GDM1 (cell line): ENCODE results near the gene NCOR2.

Source experiments
- DNase-seq: peaks from one replicate; lab custom pipeline; 2025; lab: John Stamatoyannopoulos, UW

Gene NCOR2

DNA sequence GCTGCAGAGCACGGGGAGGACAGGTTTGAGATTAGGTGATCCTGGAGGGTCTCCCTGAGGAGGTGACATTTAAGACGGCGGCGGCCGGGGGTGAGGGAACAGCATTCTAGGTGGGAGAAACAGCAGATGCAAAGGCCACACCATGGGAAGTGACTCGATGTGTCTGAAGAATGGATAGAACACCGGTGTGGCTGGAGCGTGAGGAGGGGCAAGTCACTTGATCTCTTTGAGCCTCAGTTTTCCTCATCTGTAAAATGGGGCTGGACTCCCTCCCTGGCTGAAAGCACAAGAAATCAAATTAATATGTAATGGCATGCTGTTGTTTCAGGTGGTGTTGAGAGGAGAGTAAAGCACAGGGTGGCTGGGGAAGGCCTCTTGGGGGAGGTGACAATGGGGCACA is 10.0 kb upstream of the NCOR2 start:
- no peak for DNase-seq

DNA sequence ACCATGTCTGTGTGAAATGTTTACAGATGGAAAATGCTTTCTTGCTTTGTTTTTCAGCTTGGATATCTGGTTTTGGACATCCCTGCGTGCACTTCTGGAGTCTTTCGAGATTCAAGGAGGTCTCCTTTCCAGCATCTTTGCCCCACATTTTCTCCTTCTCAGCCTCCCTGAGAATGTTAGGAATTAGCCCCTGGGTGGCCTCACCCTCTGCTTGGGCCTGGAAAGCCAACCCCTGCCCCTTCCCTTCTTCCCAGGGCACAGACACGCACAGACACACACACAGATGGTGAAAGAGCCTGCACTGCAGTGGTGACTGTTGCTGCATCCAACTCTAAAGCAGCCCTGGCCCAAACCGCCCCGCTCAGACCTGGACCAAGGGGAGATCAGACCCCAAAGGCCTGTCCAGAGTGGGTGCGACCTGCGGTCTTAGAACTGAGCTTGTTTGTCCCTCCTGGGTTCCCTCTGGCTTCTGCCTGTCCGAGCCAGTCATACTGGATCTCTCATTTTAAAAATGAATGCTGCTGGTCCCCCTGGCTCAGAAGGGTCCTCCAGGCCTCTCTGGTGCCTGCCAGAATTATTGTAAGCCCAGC is 8.7 kb upstream of the NCOR2 start:
- DNase-seq: no peak

DNA sequence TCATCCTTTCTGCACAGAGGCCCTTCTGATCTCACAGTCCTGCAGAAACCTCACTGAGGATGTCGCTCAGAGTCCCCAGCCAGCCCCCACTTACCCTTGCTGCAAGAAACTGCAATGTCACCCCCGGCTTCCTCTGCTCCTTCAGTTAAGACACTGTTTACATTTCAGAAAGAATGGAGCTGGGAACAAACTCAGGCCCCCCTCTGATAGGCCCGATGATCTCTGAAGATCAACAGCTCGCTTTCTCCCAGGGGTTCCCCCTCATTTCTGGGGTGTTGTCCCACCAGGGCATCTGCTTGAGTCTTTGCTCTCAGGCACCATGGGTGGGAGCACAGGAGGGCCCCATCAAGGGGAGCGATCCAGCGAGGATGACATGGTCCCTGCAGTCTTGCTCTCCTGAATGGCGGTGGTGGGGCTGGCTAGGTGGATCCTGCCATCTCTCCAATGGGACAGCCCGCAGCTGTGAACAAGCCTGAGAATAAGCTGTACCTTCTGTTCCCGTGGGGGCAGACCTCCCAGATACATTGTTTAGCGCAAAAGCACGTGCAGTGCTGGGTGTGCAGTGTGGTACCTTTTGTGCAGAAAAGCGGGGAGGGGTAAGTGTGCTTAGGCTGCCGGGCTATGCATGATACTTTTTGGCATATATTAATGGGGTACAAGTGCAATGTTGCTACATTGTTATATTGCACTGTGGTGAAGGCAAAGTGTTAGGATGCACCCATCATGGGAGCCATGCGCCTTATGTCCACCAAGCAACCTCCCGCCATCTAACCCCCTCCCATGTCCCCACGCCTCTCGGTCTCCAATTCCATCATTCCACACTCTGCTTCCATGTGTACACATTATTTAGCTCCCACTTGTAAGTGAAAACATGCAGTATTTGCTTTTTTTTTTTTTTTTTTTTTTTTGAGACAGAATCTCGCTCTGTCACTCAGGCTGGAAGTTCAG is 6.7 kb upstream of the NCOR2 start:
- peak; percentile 48 for DNase-seq

DNA sequence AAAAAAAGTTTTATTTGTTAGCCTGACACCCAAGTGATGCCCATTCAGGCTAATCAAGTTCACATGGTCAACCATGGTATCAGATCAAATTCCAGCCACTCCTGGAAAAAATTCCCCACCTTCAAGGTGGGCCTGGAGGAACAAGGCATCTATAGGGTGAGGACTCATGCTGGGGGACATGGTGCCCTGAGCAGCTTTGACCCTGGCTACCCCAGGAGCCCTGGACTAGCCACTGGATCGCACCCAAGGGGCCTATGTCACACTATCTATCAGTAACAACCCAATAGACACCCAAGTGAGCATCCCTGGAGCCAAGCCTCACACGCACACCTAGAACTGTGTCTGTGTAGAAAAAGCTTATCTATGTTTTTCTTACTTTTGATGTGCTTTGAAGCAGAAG is 4.1 kb upstream of the NCOR2 start:
- DNase-seq: no peak

DNA sequence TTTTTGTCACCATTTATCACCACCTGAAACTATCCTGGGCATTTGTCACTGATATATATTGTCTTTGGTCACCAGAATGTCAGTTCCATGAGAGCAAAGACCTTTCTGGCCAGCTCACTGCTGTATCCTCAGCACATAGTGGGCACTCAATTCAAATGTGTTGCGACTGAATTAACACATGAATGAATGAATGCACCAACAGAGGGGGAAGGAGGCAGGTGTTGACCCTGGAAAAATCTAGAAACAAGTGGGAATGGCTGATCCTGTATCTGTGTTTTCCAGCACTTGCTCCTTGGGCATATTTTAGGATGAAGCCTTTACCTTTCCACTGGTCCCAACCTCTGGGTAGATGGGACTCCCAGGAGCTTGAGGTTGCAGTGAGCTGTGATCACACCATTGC is 3.4 kb upstream of the NCOR2 start:
- DNase-seq: no peak

DNA sequence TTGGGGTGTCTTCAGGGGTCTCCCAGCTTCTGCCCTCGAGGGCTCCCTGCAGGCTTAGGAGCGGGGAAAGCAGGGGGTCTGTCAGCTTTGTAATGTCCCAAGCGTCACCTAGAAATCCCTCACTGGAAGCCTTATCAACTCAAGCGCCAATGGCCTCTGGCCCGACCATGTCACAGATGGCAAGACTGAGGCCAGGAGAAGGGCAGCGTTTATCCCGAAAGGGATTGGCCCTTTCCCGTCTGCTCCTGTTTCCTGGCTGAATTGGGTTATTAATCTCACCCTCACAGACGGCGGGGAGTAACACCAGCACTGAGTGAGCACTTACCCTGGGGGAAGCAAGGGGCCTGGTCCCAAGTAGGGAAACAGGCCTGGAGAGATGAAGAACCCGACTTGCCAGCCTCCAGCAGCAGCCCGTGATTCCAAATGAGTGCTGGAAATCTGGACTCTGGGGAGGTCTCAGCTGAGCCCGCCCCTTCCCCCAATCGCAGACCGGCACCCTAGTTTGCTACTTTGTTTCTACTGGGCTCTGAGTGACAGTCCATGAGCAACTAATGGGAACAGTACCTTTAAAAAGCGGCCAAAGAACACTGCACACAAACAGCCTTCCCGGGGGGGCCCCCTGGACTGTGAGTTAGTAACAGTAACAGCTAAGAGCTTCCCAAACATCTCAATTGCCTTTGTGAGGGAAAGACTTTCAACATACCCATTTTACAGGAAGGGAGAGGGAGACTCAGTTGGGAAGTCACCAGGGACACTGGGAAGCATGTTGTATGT is 2.1 kb upstream of the NCOR2 start:
- DNase-seq: no peak

DNA sequence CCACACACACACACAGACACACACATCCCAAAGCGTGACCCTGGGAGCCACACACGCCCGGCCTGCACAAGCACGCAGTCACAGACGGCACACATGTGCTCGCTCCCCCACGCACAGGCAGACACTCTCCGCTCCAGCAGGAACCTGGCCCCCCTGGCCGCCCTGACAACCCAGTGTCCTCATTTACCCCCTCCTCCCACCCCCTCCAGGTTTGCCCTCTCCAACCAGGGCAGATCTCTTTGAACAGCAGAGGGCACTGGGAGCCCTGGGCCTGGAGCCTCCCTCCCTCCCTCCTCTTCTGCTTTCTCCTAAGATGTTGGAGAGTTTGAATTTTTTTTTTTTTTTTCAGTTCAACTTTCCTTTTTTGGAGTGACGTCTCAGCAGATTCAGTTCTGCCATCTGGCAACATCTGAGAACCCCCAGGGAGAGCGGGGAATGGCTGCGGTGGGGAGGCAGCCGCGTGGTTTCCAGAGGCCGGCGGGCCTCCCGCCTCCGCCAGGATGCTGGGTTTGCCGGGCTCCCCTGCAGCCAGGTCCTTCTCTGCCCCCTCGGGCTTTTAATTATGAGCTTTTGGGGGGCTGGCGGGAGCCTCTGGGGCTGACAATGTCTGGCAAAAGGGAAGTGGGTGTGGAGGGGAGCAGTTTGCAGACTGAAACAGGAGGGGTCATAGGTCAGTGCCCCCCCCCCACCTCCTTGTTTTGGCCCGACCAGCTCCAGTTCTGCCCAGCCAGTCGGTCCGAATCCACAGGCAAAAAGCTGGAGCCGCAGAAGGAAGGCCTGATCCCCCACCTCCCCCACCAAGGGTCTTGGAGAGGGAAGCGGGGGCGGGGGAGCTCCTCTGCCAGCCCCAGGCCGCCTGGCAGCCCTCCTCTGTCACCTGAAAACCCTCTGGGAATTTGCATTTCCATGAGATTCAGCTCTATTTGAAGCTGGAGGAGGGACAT is 1.3 kb upstream of the NCOR2 start:
- DNase-seq: peak; percentile 89

DNA sequence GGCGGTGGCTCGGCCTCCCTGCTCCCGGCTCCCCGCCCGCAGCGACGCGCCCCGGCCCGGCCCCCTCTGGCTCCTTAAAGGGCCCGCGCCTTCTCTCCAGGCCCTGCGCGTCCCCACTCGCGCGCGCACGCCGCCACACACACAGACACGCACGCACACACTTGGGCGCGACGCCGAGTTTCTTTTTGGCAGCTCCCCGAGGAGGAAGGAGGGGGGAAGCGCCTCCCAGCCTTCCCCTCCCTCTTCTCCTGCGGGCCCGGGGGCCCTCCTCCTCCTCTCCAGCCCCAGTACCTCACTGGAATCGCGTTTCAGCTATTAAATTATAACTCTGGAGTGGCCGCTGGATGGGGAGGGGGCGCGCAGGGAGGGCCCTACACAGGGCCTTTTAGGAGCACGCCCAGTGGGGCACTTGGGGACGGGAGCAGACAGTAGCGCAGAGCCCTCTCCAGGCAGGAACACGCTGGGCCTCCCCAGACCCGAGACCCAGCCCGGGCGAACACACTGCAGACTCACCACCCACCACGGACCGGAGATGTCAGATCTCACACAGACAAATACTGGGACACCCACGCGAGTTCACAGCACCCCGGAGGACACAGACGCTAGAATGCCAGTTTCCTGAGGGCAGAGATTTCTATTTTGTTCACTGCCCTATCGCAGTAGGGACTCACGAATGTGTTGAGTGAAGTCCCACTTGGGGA is 411 bp upstream of the NCOR2 start:
- DNase-seq: peak; percentile 96

DNA sequence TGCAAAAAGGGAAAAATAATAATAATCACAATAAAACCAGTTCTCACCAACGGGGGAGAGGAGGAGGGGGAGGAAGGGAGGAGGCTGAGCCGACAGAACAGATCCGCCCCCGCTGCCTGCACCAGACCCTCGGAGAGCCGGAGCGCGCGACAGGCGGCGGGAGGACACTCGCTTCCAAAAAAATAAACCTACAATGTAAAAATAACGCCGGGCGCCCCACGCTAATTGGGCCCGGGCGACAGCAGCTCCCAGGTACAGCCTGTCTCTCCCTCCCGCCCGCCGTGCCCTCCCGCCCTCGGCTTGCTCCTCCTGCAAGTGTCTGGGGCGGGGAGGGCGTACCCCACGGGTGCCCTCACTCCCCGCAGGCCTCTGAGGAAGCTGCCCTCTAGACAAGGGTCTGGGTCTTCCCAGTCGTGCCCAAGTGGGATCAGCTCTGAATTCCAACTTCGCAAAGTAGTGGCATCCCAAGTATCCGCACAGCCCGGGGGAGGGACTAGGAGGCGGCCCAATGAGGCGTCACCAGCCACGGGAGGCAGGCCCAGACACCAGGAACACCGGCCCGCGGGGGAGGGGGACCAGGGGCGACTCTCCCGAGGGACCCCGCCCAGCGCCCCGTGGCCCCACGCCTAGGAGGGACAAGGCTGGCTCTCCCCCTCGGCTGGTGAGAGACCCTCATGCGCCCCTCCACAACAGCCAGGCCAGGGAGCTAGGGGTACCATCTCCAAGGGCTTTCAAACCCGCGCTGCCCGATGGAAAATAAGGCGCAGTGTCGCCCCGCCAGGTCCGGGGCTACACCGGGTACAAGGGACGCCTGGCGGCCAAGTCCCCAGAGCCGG is 1.0 kb downstream of the NCOR2 start:
- peak; percentile 60 for DNase-seq

DNA sequence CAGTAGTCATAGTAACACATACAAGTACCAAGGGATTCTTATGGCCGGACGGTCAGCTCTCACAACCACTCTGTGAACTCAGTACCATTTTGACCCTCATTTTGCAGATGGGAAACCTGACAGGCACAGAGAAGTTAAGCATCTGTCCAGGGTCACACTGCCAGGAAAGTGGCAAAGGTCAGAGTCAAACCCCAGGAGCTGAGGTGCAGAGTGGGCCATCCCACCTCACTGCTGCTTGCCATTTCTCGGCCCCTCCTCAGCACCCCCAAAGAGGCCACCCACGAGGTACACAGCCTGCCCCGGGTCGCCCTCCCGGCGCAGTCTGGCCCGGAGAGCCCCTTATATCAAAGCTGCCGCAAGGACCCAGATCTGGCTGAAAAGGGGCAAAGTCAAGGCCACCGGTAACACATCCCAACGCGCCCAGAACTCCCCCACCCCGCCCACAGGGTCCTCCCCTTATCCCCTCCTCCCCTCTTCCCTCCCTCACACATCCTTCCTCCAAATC is 1.7 kb downstream of the NCOR2 start:
- DNase-seq: no peak

DNA sequence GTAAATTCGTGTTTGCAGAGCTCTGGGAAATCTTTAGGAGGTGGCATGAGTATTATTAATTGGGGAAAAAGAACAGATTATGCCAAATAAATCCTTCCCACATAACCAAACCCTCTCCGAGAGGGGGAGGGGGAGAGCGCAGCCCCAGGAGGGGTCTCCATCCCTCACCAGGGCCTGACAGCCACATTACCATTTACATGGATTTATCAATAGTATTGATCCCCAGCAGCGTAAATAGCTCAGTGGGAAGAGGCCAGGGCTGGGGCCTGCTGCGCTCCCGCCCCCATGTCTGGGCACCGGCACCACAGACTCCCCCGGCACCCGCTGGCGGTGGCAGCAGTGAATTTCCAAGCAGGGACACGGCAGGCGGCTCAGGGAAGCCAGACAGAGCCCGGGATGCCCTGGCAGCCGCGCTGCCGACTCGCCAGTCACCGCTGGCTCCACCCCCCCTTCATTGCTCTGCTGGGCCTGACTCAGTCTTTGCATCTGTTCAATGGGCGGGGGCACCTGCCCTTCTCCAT is 2.4 kb downstream of the NCOR2 start:
- no peak for DNase-seq

DNA sequence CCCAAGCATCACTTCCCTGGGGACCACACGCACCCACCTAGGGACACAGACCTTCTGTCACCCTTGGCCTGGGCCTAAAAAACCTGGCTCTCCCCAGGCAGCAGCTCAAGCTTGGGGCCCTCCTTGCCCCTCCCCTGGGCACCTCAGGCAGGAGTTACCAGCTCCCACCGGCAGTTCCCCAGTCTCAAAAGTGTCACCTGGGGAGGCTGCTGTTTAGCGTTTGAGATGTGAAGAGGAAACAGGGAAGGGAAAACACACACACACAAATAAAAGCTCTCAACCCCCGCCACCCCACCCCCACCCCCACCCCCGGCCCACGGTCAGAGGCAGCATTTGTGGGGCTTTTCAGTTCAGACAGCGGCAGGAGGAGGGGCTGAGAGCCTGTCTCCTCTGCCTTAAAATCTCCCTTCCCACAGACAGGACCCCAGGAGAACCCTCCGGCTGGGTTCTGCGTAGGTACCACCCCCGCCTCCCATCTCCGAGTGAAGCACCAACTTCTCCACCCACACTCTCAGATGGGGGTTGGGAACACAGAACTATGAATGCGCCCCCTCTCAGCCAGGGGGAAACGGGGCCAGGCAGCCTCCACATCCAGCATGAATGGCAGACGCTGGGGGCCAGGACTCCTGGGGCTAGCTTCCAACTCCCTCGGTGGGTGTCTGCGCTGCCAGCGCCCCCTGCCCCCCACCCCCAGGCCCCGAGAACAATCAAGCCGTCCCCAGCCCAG is 3.0 kb downstream of the NCOR2 start:
- no peak for DNase-seq

DNA sequence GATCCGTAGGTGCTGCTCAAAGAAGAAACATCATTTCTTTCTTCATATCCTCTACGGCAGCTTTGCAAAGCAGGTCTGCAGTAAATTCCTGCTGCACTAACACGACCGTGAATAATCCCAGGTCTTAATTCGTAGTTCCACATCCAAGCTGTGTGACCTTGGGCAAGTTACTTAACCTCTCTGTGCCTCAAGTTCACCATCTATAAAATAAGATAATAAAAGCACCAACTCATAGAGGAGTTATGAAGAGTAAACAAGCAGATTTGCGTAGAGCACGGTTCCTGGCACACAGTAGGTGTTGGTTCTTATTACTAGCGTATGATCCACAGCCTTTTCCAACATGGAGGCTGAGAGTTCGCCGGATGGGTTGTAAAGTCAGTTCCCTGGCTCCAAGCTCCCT is 3.6 kb downstream of the NCOR2 start:
- DNase-seq: no peak

DNA sequence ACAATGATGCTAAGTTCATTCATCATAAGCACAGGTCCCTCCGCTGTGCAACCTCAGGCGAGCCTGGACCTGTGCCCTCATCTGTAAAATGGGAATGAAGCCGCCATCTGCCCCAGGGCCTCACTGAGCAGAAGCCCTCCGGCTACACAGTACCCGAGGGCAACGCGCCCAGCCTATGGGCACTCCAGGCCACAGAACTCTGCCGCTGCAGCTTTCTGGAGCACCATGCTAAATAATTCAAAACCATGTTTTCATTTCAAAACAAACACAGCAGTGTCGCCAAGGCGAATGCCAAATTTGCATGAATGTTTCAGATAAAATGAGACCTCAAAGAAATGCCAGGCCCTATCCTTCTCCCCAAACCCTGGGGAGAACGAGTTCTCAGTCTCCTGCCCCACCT is 4.0 kb downstream of the NCOR2 start:
- no peak for DNase-seq

DNA sequence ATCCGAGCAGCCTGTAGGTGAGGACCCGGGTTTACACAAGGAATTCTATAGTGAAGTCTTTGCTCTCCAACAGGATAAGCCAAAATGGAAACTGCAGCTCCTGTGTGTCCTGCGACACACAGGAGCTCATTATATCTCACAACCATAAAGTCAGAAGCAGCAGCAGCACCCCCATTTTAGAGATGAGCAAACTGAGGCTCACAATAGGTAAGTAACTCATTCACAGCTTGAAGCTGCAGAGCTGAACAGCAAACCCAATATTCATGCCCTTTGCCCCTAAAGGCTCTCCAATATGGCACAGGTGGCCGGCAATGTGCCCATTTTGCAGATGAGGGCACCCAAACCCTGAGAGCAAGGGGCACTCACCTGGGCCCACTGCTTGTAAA is 4.6 kb downstream of the NCOR2 start:
- DNase-seq: no peak

DNA sequence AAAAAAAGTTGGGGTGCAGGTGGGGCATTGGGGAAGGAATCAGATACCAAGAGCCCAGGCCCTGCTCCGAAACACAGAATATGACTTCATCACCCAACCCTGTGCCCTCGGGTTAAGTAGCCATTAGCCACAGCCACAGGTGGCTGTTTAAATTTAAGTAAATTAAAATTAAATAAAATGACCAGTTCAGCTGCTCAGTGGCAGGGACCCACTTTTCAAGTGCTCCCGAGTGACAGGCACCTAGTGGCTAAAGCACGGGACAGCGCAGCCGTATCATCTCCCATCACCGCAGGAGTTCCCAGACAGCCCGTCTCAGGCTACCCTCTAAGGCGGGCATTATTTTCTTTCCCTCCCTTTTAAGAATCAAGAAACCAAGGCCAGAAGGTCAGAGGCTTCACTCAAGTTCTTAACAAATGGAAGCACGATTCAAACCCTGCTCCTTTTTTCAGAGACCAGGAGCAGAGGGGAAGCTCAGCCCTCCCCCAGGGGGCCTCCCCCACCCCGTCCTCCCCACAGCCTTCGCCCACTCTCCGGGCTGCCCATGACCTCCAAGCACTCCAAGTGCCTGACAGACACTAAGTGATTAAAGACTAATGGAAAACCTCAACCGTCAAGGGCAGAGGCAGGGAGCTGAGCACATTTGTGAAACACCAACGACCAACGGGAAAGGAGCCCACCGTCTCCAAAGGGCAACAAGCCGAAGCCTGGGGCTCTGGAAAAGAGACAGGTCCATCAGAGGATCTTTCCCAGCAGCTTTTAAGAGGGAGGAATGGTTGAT is 5.2 kb downstream of the NCOR2 start:
- DNase-seq: no peak

DNA sequence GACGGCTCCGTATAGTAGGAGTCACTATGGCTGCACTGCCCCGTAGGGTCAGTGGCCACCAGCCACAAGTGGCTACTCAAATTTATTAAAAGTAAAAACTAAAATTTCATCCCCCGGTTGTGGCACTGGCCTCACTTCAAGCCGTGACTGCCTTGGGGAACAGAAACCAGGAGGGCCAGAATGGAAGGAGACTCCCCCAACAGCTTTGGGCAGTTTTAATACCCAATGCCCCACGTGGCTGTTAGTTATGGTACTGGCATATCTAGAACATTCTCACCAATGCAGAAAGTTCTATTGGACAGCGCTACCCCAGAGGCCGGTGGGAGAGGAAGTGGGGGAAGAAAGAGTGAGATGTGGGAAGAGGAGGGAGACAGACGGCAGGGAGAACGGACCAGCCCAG is 6.2 kb downstream of the NCOR2 start:
- DNase-seq: no peak

DNA sequence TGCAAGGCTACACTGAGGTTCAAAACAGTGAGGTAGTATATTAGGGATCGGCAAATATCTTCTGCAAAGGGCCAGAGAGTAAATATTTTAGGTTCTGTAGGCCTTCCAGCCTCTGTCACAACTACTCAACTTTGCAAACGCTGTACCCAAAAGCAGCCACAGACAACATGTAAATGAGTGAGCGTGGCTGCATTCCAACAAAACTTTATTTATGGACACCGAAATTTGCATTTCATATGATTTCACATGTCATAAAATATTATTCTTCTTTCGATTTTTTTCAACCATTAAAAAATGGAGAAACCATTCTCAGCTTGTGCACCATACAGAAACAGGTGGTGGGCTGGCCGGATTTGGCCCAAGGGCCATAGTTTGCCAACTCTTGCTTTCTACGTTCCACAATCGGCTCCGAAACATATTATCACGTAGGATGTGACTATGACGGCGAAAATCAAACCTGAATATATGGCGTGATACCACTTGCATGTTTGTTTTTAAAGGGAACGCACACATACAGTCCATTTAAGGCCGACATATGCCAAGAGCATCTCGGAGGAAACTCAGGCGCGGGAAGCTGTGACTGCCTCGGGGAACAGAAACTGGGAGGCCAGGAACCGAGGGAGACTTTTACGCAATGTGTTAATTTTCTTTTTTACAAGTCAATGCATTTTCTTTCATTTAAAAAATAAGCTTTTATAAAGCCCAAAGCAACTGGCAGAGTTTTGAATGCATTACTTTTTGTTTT is 7.1 kb downstream of the NCOR2 start:
- no peak for DNase-seq
